Measurements from ENCODE around the gene TNK2. TPM values are rescaled to one million over a fixed set of nuclear protein-coding genes. Genes with fewer than 3 reads are reported as not detected.
"Not testable (repeated sequence)": the region's sequence is repeated elsewhere in the genome, so short reads cannot be mapped to it uniquely, and the experiment has no call there.

Gene TNK2
- total and polyA plus RNA-seq, 2 donors (not counting 1 experiment from before 2014, with no cell fraction given): 131 to 198 TPM

DNA sequence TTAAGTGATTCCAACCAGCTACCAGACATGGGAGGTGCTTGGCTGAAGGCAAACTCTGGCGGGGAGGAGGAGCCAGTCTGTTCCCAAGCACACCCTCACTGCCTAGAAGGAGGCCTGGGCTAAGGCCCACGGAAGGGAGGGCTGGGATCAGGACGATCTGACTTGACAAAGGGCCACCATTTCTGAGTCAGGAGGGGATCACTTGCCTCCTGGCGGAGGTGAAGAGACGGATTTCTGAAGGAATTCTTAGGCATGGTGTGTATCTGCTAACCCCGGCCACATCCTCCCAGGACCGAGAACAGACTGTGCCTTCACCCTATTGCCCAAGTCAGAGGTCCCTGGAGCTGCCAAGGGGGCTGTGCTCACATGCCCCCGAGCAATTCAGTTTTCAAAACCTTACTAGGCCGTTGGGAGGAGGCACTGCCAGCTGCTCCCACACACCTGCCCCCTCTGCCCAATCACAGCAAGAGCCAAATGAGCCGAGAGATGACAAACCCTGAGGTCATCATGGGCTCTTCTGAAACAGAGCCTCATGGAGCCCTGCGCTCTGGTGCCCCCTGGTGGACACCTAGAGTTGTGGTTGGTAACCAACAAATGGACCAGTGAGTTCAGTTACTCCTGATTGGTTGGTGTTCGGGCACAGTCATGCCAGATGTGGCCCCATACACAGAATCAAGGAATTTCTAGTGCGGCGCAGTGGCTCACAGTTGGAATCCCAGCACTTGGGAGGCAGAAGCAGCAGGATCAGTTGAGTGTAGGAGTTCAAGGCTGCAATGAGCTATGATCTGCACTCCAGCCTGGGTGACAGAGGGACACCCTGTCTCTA is 6.5 kb upstream of the TNK2 start:
- Mint-ChIP-seq H3K4me1 (peaks cover 9% of the 10 kb centered on the region), H3K9me3 (ENCODE audit: insufficient read depth) (no peaks in the 10 kb centered on the region), H3K4me3 (no peak overlapping the region), H3K27ac (peak overlapping the region; percentile 73), H3K27me3 (peaks cover 3% of the 10 kb centered on the region)
- POLR2A ChIA-PET: interaction anchor here (1.3 to 2.4 kb wide), 4 partner anchors 14 to 56 kb away, joined by 3 to 15 read pairs (median 4); no protein-coding TSS in a partner anchor
- Histone ChIP-seq H3K27ac (ENCODE audit: low read length in 2 of 2) (peak overlapping the region in 1 of 2 donors; percentile 44), H4K20me1 (ENCODE audit: control insufficient read depth, insufficient read depth, low read length, poor library complexity, severe bottlenecking) (no peaks in the 10 kb centered on the region), H3K36me3 (replicated peaks in 1 of 2; ENCODE audit: control extremely low read depth in 1 of 2, control insufficient read depth in 1 of 2, extremely low read depth in 1 of 2, insufficient read depth in 2 of 2, low read length in 1 of 2) (no peaks in the 10 kb centered on the region), H3K4me3 (ENCODE audit: control extremely low read depth in 1 of 5, extremely low read depth in 1 of 5, insufficient read depth in 1 of 5, low read depth in 2 of 5, low read length in 4 of 5) (no peak overlapping the region), H3K79me2 (ENCODE audit: control insufficient read depth, insufficient read depth, low read length) (no peaks in the 10 kb centered on the region), H3K4me2 (replicated peaks; ENCODE audit: low read depth, low read length, poor library complexity, severe bottlenecking) (peak overlapping the region; percentile 40), H3K4me1 (ENCODE audit: control insufficient read depth in 2 of 2, insufficient read depth in 2 of 2, low read length in 2 of 2) (peaks cover 8 to 14% of the 10 kb centered on the region in 2 donors), H3K27me3 (replicated peaks in 1 of 4; ENCODE audit: control extremely low read depth in 1 of 4, control insufficient read depth in 3 of 4, insufficient read depth in 4 of 4, low read length in 3 of 4) (no peaks in the 10 kb centered on the region), H3K9me3 (ENCODE audit: control extremely low read depth in 1 of 3, control insufficient read depth in 2 of 3, insufficient read depth in 1 of 3, low read length in 2 of 3) (no peaks in the 10 kb centered on the region), H2AFZ (ENCODE audit: insufficient read depth, low read depth, low read length, poor library complexity, severe bottlenecking) (peak overlapping the region; percentile 63), H3K9ac (ENCODE audit: low read length) (no peak overlapping the region)
- peak; percentile 93 for DNase-seq
- no peak for TF ChIP-seq EZH2 (IDR thresholded peaks at IDR 0.05; ENCODE audit: borderline replicate concordance, insufficient read depth, low read depth, low read length, poor library complexity, severe bottlenecking)
- TF ChIP-seq, protein P1, sequence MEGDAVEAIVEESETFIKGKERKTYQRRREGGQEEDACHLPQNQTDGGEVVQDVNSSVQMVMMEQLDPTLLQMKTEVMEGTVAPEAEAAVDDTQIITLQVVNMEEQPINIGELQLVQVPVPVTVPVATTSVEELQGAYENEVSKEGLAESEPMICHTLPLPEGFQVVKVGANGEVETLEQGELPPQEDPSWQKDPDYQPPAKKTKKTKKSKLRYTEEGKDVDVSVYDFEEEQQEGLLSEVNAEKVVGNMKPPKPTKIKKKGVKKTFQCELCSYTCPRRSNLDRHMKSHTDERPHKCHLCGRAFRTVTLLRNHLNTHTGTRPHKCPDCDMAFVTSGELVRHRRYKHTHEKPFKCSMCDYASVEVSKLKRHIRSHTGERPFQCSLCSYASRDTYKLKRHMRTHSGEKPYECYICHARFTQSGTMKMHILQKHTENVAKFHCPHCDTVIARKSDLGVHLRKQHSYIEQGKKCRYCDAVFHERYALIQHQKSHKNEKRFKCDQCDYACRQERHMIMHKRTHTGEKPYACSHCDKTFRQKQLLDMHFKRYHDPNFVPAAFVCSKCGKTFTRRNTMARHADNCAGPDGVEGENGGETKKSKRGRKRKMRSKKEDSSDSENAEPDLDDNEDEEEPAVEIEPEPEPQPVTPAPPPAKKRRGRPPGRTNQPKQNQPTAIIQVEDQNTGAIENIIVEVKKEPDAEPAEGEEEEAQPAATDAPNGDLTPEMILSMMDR (IDR thresholded peaks at IDR 0.05): peak; percentile 86
- CTCF ChIA-PET: interaction anchor here (0.8 to 6.7 kb wide), 11 partner anchors 8 to 644 kb away, joined by 3 to 233 read pairs (median 5); partner anchors contain the start of gene XXYLT1
- intact Hi-C loops (cut with micrococcal nuclease): loop anchor here (1.0 kb wide), 4 partner anchors 8 to 56 kb away; no protein-coding TSS in a partner anchor
- peak; percentile 97 for ATAC-seq (ENCODE audit: low read depth)
- WGBS (ENCODE audit: insufficient coverage): 41% methylated on average over 13 of the region's 14 CpGs

DNA sequence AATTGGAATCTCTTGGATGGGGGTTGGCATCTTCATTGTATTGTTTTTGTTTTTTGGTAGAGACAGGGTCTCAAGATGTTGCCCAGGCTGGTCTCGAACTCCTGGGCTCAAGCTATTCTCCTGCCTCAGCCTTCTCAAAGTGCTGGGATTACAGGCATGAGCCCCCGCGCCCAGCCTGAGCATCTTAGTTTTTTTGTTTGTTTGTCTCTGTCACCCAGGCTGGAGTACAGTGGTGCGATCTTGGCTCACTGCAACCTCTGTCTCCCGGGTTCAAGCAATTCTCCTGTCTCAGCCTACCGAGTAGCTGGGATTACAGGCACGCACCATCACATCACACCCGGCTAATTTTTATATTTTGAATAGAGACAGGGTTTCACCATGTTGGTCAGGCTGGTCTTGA is 5.8 kb upstream of the TNK2 start:
- H3K4me1 Mint-ChIP-seq; DNase-seq; H3K9ac ChIP-seq (ENCODE audit: low read length); H3K9me3 ChIP-seq (ENCODE audit: control extremely low read depth in 1 of 3, control insufficient read depth in 2 of 3, insufficient read depth in 1 of 3, low read length in 2 of 3); ATAC-seq (ENCODE audit: low read depth); H4K20me1 ChIP-seq (ENCODE audit: control insufficient read depth, insufficient read depth, low read length, poor library complexity, severe bottlenecking); H3K79me2 ChIP-seq (ENCODE audit: control insufficient read depth, insufficient read depth, low read length); H3K4me2 ChIP-seq (replicated peaks; ENCODE audit: low read depth, low read length, poor library complexity, severe bottlenecking); H2AFZ ChIP-seq (ENCODE audit: insufficient read depth, low read depth, low read length, poor library complexity, severe bottlenecking); H3K27me3 Mint-ChIP-seq; H3K27ac ChIP-seq (ENCODE audit: low read length in 2 of 2); H3K9me3 Mint-ChIP-seq (ENCODE audit: insufficient read depth); H3K27ac Mint-ChIP-seq; H3K27me3 ChIP-seq (replicated peaks in 1 of 4; ENCODE audit: control extremely low read depth in 1 of 4, control insufficient read depth in 3 of 4, insufficient read depth in 4 of 4, low read length in 3 of 4); H3K4me3 ChIP-seq (ENCODE audit: control extremely low read depth in 1 of 5, extremely low read depth in 1 of 5, insufficient read depth in 1 of 5, low read depth in 2 of 5, low read length in 4 of 5); intact Hi-C loops (cut with micrococcal nuclease); H3K4me3 Mint-ChIP-seq; H3K36me3 ChIP-seq (replicated peaks in 1 of 2; ENCODE audit: control extremely low read depth in 1 of 2, control insufficient read depth in 1 of 2, extremely low read depth in 1 of 2, insufficient read depth in 2 of 2, low read length in 1 of 2): not testable (repeated sequence)
- ChIA-PET CTCF (interaction anchor here (2.9 to 6.7 kb wide), 4 partner anchors 12 to 62 kb away, joined by 31 to 233 read pairs (median 128); no protein-coding TSS in a partner anchor), POLR2A (interaction anchor here (0.9 to 2.4 kb wide), 3 partner anchors 13 to 20 kb away, joined by 4 to 15 read pairs (median 4); no protein-coding TSS in a partner anchor)
- H3K4me1 ChIP-seq (ENCODE audit: control insufficient read depth in 2 of 2, insufficient read depth in 2 of 2, low read length in 2 of 2): peaks cover 9 to 16% of the 10 kb centered on the region in 2 donors
- 97% methylated on average over 5 of the region's 8 CpGs for WGBS (ENCODE audit: insufficient coverage)
